Urothelium cell line (cell line): ENCODE data around the gene CUTC.
"Not testable (repeated sequence)": the region's sequence is repeated elsewhere in the genome, so short reads cannot be mapped to it uniquely, and the experiment has no call there.

Experiments
- DNase-seq: peaks from one replicate; pipeline ENCODE4 v3.0.0; 2011; ENCODE audit warnings: low spot score, mixed read lengths
- FAIRE-seq: peaks from 2 replicates; lab custom pipeline; 2011; peaks lifted over from hg19 to GRCh38; lab: Jason Lieb, UNC

CUTC gene

GRCh38 chr10:99742254-99742653, 10.2 kb downstream of the CUTC start:
- DNase-seq (no peak), FAIRE-seq (no peak)

GRCh38 chr10:99742701-99743100, 10.7 kb downstream of the CUTC start:
- DNase-seq: no peak
- FAIRE-seq: no peak

GRCh38 chr10:99743841-99744240, 11.8 kb downstream of the CUTC start:
- no peak for FAIRE-seq
- DNase-seq: no peak

GRCh38 chr10:99746166-99746565, 14.1 kb downstream of the CUTC start:
- not testable (repeated sequence) for FAIRE-seq, DNase-seq

GRCh38 chr10:99748823-99749451, 16.9 kb downstream of the CUTC start:
- DNase-seq (no peak), FAIRE-seq (no peak)

GRCh38 chr10:99750641-99751040, 18.6 kb downstream of the CUTC start:
- no peak for DNase-seq
- no peak for FAIRE-seq

- FAIRE-seq: no peak
These were observed 22.6 kb downstream of the CUTC start for GRCh38 chr10:99754670-99755069.

GRCh38 chr10:99756159-99756558, 24.1 kb downstream of the CUTC start:
- no peak for DNase-seq
- FAIRE-seq: no peak

More at GRCh38 chr10:99754670-99755069, 22.6 kb downstream of the CUTC start:
- DNase-seq: no peak

GRCh38 chr10:99758211-99758891, 26.3 kb downstream of the CUTC start:
- FAIRE-seq: no peak
- DNase-seq: no peak

- FAIRE-seq (no peak), DNase-seq (no peak)
These were observed 28.3 kb downstream of the CUTC start for GRCh38 chr10:99760321-99760720.

- FAIRE-seq (no peak), DNase-seq (no peak)
These were observed 29.3 kb downstream of the CUTC start for GRCh38 chr10:99761365-99761764.

GRCh38 chr10:99765672-99766301, 33.8 kb downstream of the CUTC start:
- no peak for FAIRE-seq

GRCh38 chr10:99766302-99766681, 34.3 kb downstream of the CUTC start:
- DNase-seq (no peak), FAIRE-seq (peak; percentile 32)

More at GRCh38 chr10:99765672-99766301, 33.8 kb downstream of the CUTC start:
- no peak for DNase-seq

- DNase-seq: no peak
- no peak for FAIRE-seq
These were observed 35.9 kb downstream of the CUTC start for GRCh38 chr10:99767901-99768300.

- no peak for DNase-seq
- FAIRE-seq: no peak
These were observed 36.5 kb downstream of the CUTC start for GRCh38 chr10:99768556-99768955.

- DNase-seq (no peak), FAIRE-seq (no peak)
These were observed 37.7 kb downstream of the CUTC start for GRCh38 chr10:99769706-99770105.

GRCh38 chr10:99770408-99771045, 38.5 kb downstream of the CUTC start:
- FAIRE-seq (no peak), DNase-seq (no peak)

GRCh38 chr10:99775850-99776249, 43.8 kb downstream of the CUTC start:
- DNase-seq (peak; percentile 63), FAIRE-seq (no peak)

GRCh38 chr10:99777918-99778714, 46.1 kb downstream of the CUTC start:
- FAIRE-seq (no peak), DNase-seq (no peak)

GRCh38 chr10:99779335-99779734, 47.3 kb downstream of the CUTC start:
- peak; percentile 5 for FAIRE-seq
- DNase-seq: peak; percentile 41
